ENCODE data around the gene DDI2.

- TF ChIP-seq CTCF (conservative IDR thresholded peaks at IDR 0.05) (no peak), ZFX (IDR thresholded peaks at IDR 0.05) (0 out of 2 replicates have a peak, but pooled peaks have one; percentile 37)
Measured at GRCh38 chr1:15684468-15685291, 67.4 kb downstream of the DDI2 start.

Measured in C4-2B (cell line).